CD14-positive monocyte (primary cell): Measurements from ENCODE around the gene NEDD8. TPM values are rescaled to one million over a fixed set of nuclear protein-coding genes. Genes with fewer than 3 reads are reported as not detected.

Source experiments
- DNase-seq, 3 donors: peaks; one replicate each; pipeline ENCODE4 v3.0.0-alpha.2; 2011 to 2022
- H2AFZ ChIP-seq: 2 replicates; pipeline ENCODE4 v1.6.0; 2012; ENCODE audit warnings: mild to moderate bottlenecking, low read depth, low read length, inconsistent platforms; ENCODE audit not compliant: insufficient read depth, poor library complexity, severe bottlenecking
- H3K27ac ChIP-seq, 2 donors: 1 replicate in 1 of 2; 2 replicates in 1 of 2; pipeline ENCODE4 v1.5.1; 2012 to 2013; ENCODE audit warnings: low read length in 2 of 2, control low read depth in 1 of 2, inconsistent platforms in 1 of 2, low read depth in 1 of 2, mild to moderate bottlenecking in 1 of 2
- H3K27me3 ChIP-seq, 2 donors: one replicate each; pipeline versions ENCODE4 v1.6.0 to v1.6.1; 2011 to 2013; ENCODE audit warnings: low read length in 2 of 2; ENCODE audit not compliant: control insufficient read depth in 2 of 2, insufficient read depth in 2 of 2
- H3K36me3 ChIP-seq, 2 donors: replicated peaks in 1 of 2; 1 replicate in 1 of 2; 2 replicates in 1 of 2; pipeline versions ENCODE4 v1.5.1 to v1.6.1; 2012 to 2013; ENCODE audit warnings: low read length in 2 of 2, control low read depth in 1 of 2, inconsistent platforms in 1 of 2, mild to moderate bottlenecking in 1 of 2; ENCODE audit not compliant: insufficient read depth in 2 of 2, control insufficient read depth in 1 of 2
- H3K4me1 ChIP-seq, 2 donors: 1 replicate in 1 of 2; 2 replicates in 1 of 2; pipeline versions ENCODE4 v1.5.1 to v1.6.1; 2012 to 2013; ENCODE audit warnings: low read length in 2 of 2, control low read depth in 1 of 2, inconsistent platforms in 1 of 2, mild to moderate bottlenecking in 1 of 2, moderate library complexity in 1 of 2; ENCODE audit not compliant: insufficient read depth in 2 of 2, control insufficient read depth in 1 of 2
- H3K4me2 ChIP-seq: replicated peaks from 2 replicates; pipeline ENCODE3; 2012; ENCODE audit warnings: low read length, moderate library complexity, mild to moderate bottlenecking; ENCODE audit not compliant: poor library complexity, severe bottlenecking; ENCODE audit errors: extremely low read depth
- H3K4me3 ChIP-seq, 3 experiments: fragments of 200-600 bp in 1 of 3; sonication (generic) in 1 of 3; replicated peaks in 1 of 3; 1 replicate in 2 of 3; 2 replicates in 1 of 3; pipeline ENCODE4 v1.5.1; 2011 to 2013; ENCODE audit warnings: low read length in 3 of 3, mild to moderate bottlenecking in 3 of 3, control low read depth in 2 of 3, low read depth in 2 of 3, inconsistent platforms in 1 of 3, moderate library complexity in 1 of 3
- H3K79me2 ChIP-seq: 2 replicates; pipeline ENCODE4 v1.6.0; 2012; ENCODE audit warnings: mild to moderate bottlenecking, control low read depth, inconsistent platforms, low read length, moderate library complexity; ENCODE audit not compliant: insufficient read depth
- H3K9ac ChIP-seq: 2 replicates; pipeline ENCODE4 v1.6.0; 2017; ENCODE audit warnings: low read length, mild to moderate bottlenecking; ENCODE audit not compliant: insufficient read depth, poor library complexity, severe bottlenecking
- H3K9me3 ChIP-seq, 2 donors: replicated peaks in 1 of 2; 1 replicate in 1 of 2; 2 replicates in 1 of 2; pipeline versions ENCODE4 v1.5.1 to v1.6.1; 2012 to 2013; ENCODE audit warnings: low read length in 2 of 2, control low read depth in 1 of 2; ENCODE audit not compliant: control insufficient read depth in 1 of 2, insufficient read depth in 1 of 2
- H4K20me1 ChIP-seq: 2 replicates; pipeline ENCODE4 v1.6.0; 2012; ENCODE audit warnings: mild to moderate bottlenecking, low read length, control low read depth, moderate library complexity; ENCODE audit not compliant: insufficient read depth
- H3K27ac Mint-ChIP-seq, 7 donors: one replicate each; pipeline ENCODE4 v1.8.0; 2020; ENCODE audit warnings: mild to moderate bottlenecking in 7 of 7, mixed read lengths in 7 of 7, moderate library complexity in 6 of 7, inconsistent platforms in 2 of 7
- H3K27me3 Mint-ChIP-seq, 3 donors: one replicate each; pipeline ENCODE4 v1.8.0; 2021 to 2022; ENCODE audit warnings: low read depth in 3 of 3, mild to moderate bottlenecking in 3 of 3, mixed read lengths in 3 of 3, moderate library complexity in 3 of 3, inconsistent platforms in 1 of 3
- H3K36me3 Mint-ChIP-seq, 2 donors: one replicate each; pipeline ENCODE4 v1.8.0; 2020; ENCODE audit warnings: mixed read lengths in 2 of 2, inconsistent platforms in 1 of 2, mild to moderate bottlenecking in 1 of 2
- H3K4me1 Mint-ChIP-seq: one replicate; pipeline ENCODE4 v1.8.0; 2020; ENCODE audit warnings: mild to moderate bottlenecking, mixed read lengths
- H3K4me3 Mint-ChIP-seq, 2 donors: one replicate each; pipeline ENCODE4 v1.8.0; 2020; ENCODE audit warnings: mild to moderate bottlenecking in 2 of 2, mixed read lengths in 2 of 2, moderate library complexity in 1 of 2
- H3K9me3 Mint-ChIP-seq, 7 donors: one replicate each; pipeline ENCODE4 v1.8.0; 2020 to 2022; ENCODE audit warnings: mixed read lengths in 7 of 7, mild to moderate bottlenecking in 6 of 7, moderate library complexity in 6 of 7, inconsistent platforms in 2 of 7
- CTCF ChIP-seq: fragments of 200-600 bp; IDR thresholded peaks from one replicate; pipeline ENCODE4 v1.8.0; 2022; ENCODE audit warnings: antibody characterized with exemption, mild to moderate bottlenecking
- WGBS: methylation state at CpG from one replicate; pipeline ENCODE4 v1.1.5; 2013; ENCODE audit warnings: missing lambda C conversion rate; ENCODE audit not compliant: insufficient coverage; 5-methylcytosine and 5-hydroxymethylcytosine counted together
- intact Hi-C, 2 donors: fragments of 100-400 bp; cut with micrococcal nuclease; formaldehyde crosslinking; loops; one replicate each; pipeline versions ENCODE4 v1.15.0 to v1.15.1; 2023
- polyA plus RNA-seq, 3 donors: library from polyadenylated mRNA; depleted of rRNA in 1 of 3; unstranded in 2 of 3; stranded (reverse) in 1 of 3; fragments of 300-500 nt in 2 of 3; fragments of >200 nt in 1 of 3; fragmentation: Illumina TruSeq in 2 of 3; gene quantifications; 1 replicate in 2 of 3; 2 replicates in 1 of 3; pipeline ENCODE4 v1.2.3, GENCODE V29; 2012 to 2021

The NEDD8 gene
- polyA plus RNA-seq, 3 donors = 164 to 335 (median 306) TPM

GRCh38 chr14:24273422-24273998 lies 41.3 kb upstream of the NEDD8 start:
- intact Hi-C loops = no loop called here
- Histone ChIP-seq H3K9me3 (no peaks in the 10 kb centered on the region), H3K4me2 (peak overlapping the region; percentile 56), H3K79me2 (peaks cover 60% of the 10 kb centered on the region), H3K27ac (peak overlapping the region; percentile 79 to 98), H3K9ac (no peak overlapping the region), H3K36me3 (peaks cover 15 to 17% of the 10 kb centered on the region in 2 donors), H3K4me3 (peak overlapping the region in 1 of 3 experiments; percentile 53), H2AFZ (no peak overlapping the region), H4K20me1 (no peaks in the 10 kb centered on the region), H3K4me1 (peaks cover 76 to 80% of the 10 kb centered on the region in 2 donors), H3K27me3 (no peaks in the 10 kb centered on the region)
- H3K4me1 Mint-ChIP-seq = peaks cover 72% of the 10 kb centered on the region
- peak overlapping the region in 1 of 2 donors; percentile 62 for H3K4me3 Mint-ChIP-seq
- H3K27ac Mint-ChIP-seq = peak overlapping the region; percentile 90 to 97 (median 95)
- peaks cover 0 to 4% (median 0%) of the 10 kb centered on the region in 7 donors for H3K9me3 Mint-ChIP-seq
- no CpG with 5 or more reads among the region's 3 CpGs for WGBS
- H3K27me3 Mint-ChIP-seq = no peaks in the 10 kb centered on the region
- DNase-seq = peak; percentile 18 to 59 (median 56)
- no peak for TF ChIP-seq CTCF
- peaks cover 17 to 19% of the 10 kb centered on the region in 2 donors for H3K36me3 Mint-ChIP-seq

DNA sequence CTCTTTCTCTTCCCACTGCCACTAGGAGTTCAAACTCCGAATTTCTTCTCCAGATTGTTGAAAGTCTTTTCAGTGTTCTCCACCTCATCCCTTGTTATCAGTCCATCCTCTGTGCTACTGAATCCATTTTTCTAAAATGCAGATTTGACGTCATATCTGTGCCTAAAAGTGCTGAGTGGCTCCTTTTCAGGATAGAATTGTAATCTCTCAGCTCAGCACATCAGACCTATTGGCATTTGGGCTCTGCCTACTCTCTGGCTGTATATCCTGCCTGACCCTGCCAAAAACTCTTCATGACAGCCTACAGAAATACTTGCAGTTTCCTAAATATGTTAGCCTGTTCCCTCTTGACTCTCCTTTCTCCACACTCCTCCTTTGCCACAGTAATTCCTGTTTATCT lies 40.3 kb upstream of the NEDD8 start:
- peaks cover 56% of the 10 kb centered on the region for H3K79me2 ChIP-seq
- no peaks in the 10 kb centered on the region for H3K9me3 ChIP-seq
- Mint-ChIP-seq H3K27me3 (no peaks in the 10 kb centered on the region), H3K4me1 (peaks cover 61% of the 10 kb centered on the region), H3K9me3 (peaks cover 0 to 4% (median 0%) of the 10 kb centered on the region in 7 donors), H3K4me3 (peak overlapping the region; percentile 30 to 32), H3K27ac (peak overlapping the region; percentile 25 to 96 (median 91)), H3K36me3 (peaks cover 23 to 27% of the 10 kb centered on the region in 2 donors)
- H4K20me1 ChIP-seq = no peaks in the 10 kb centered on the region
- peak overlapping the region in 1 of 2 donors; percentile 98 for H3K27ac ChIP-seq
- peak overlapping the region in 1 of 3 experiments; percentile 97 for H3K4me3 ChIP-seq
- 94% methylated on average over 2 of the region's 2 CpGs for WGBS
- no peak overlapping the region for H2AFZ ChIP-seq
- peaks cover 66 to 69% of the 10 kb centered on the region in 2 donors for H3K4me1 ChIP-seq
- no peak for DNase-seq
- intact Hi-C loops = no loop called here
- H3K27me3 ChIP-seq = no peaks in the 10 kb centered on the region
- H3K4me2 ChIP-seq = peak overlapping the region; percentile 85
- TF ChIP-seq CTCF = no peak
- H3K9ac ChIP-seq = no peak overlapping the region
- peaks cover 26 to 28% of the 10 kb centered on the region in 2 donors for H3K36me3 ChIP-seq
